H9 (cell line): ENCODE results near the gene CTDNEP1. TPM values are rescaled to one million over a fixed set of nuclear protein-coding genes. Genes with fewer than 3 reads are reported as not detected.

Source experiments
- DNase-seq: peaks from one replicate; pipeline ENCODE4 v3.0.0-alpha.2; 2017
- H2AFZ ChIP-seq: one replicate; pipeline ENCODE4 v1.6.1; 2013; ENCODE audit warnings: mild to moderate bottlenecking, low read length, control low read depth, moderate library complexity
- H2AK5ac ChIP-seq: 2 replicates; pipeline ENCODE4 v1.6.1; 2013; ENCODE audit warnings: low read length, control low read depth, mixed read lengths; ENCODE audit not compliant: insufficient read length
- H2BK120ac ChIP-seq: one replicate; pipeline ENCODE4 v1.6.1; 2013; ENCODE audit warnings: low read depth, mild to moderate bottlenecking, low read length, control low read depth, inconsistent platforms; ENCODE audit not compliant: poor library complexity, severe bottlenecking
- H2BK12ac ChIP-seq: 2 replicates; pipeline ENCODE4 v1.6.1; 2013; ENCODE audit warnings: low read length, control low read depth, mixed read lengths, low read depth; ENCODE audit not compliant: insufficient read length
- H2BK15ac ChIP-seq: 2 replicates; pipeline ENCODE4 v1.6.1; 2013; ENCODE audit warnings: low read depth, low read length, control low read depth
- H2BK20ac ChIP-seq: one replicate; pipeline ENCODE4 v1.6.1; 2013; ENCODE audit warnings: low read depth, mild to moderate bottlenecking, low read length, control low read depth, inconsistent platforms; ENCODE audit not compliant: poor library complexity, severe bottlenecking
- H2BK5ac ChIP-seq: 2 replicates; pipeline ENCODE4 v1.6.1; 2013; ENCODE audit warnings: low read length, control low read depth, mixed read lengths; ENCODE audit not compliant: insufficient read length
- H3K14ac ChIP-seq: 2 replicates; pipeline ENCODE4 v1.6.1; 2013; ENCODE audit warnings: low read length, control low read depth; ENCODE audit not compliant: insufficient read depth
- H3K18ac ChIP-seq: 2 replicates; pipeline ENCODE4 v1.6.1; 2013; ENCODE audit warnings: low read depth, mild to moderate bottlenecking, mixed read lengths, low read length, control low read depth; ENCODE audit not compliant: insufficient read length
- H3K23ac ChIP-seq: 2 replicates; pipeline ENCODE4 v1.6.1; 2013; ENCODE audit warnings: low read length, control low read depth, mixed read lengths, low read depth; ENCODE audit not compliant: insufficient read length
- H3K23me2 ChIP-seq: 2 replicates; pipeline ENCODE4 v1.6.1; 2013; ENCODE audit warnings: low read depth, mild to moderate bottlenecking, mixed read lengths, low read length, control low read depth; ENCODE audit not compliant: insufficient read length, poor library complexity, severe bottlenecking
- H3K27ac ChIP-seq: 2 replicates; pipeline ENCODE4 v1.5.1; 2013; ENCODE audit warnings: low read length, control low read depth, mixed read lengths, low read depth; ENCODE audit not compliant: insufficient read length
- H3K27me3 ChIP-seq: 2 replicates; pipeline ENCODE4 v1.6.1; 2013; ENCODE audit warnings: low read length, control low read depth, inconsistent platforms; ENCODE audit not compliant: insufficient read depth
- H3K4ac ChIP-seq: 2 replicates; pipeline ENCODE4 v1.6.1; 2013; ENCODE audit warnings: low read depth, mild to moderate bottlenecking, control low read depth, inconsistent platforms, low read length, moderate library complexity
- H3K4me1 ChIP-seq: 2 replicates; pipeline ENCODE4 v1.6.1; 2013; ENCODE audit warnings: low read length, control low read depth, inconsistent platforms; ENCODE audit not compliant: insufficient read depth
- H3K4me2 ChIP-seq: 2 replicates; pipeline ENCODE4 v1.6.1; 2013; ENCODE audit warnings: low read length, control low read depth, mixed read lengths; ENCODE audit not compliant: insufficient read length, insufficient read depth
- H3K56ac ChIP-seq: 2 replicates; pipeline ENCODE4 v1.6.1; 2013; ENCODE audit warnings: low read depth, mild to moderate bottlenecking, mixed read lengths, low read length, control low read depth; ENCODE audit not compliant: insufficient read length
- H3K79me1 ChIP-seq: 2 replicates; pipeline ENCODE4 v1.6.1; 2013; ENCODE audit warnings: low read depth, mild to moderate bottlenecking, moderate library complexity, low read length, control low read depth, inconsistent platforms; ENCODE audit not compliant: insufficient read depth, poor library complexity, severe bottlenecking
- H3K79me2 ChIP-seq: 2 replicates; pipeline ENCODE4 v1.6.1; 2013; ENCODE audit warnings: low read length, control low read depth, inconsistent platforms; ENCODE audit not compliant: insufficient read depth
- H3K9ac ChIP-seq: 2 replicates; pipeline ENCODE4 v1.6.1; 2013; ENCODE audit warnings: low read length, control low read depth, mixed read lengths; ENCODE audit not compliant: insufficient read length; ENCODE audit errors: extremely low read depth
- H3K9me3 ChIP-seq: one replicate; pipeline ENCODE4 v1.6.1; 2013; ENCODE audit warnings: low read depth, low read length, inconsistent platforms; ENCODE audit not compliant: control insufficient read depth
- H3T11ph ChIP-seq: one replicate; pipeline ENCODE4 v1.6.1; 2013; ENCODE audit warnings: mild to moderate bottlenecking, low read length, control low read depth, inconsistent platforms
- H4K20me1 ChIP-seq: one replicate; pipeline ENCODE4 v1.6.1; 2013; ENCODE audit not compliant: control insufficient read depth, insufficient read length, insufficient read depth
- H4K5ac ChIP-seq: 2 replicates; pipeline ENCODE4 v1.6.1; 2013; ENCODE audit warnings: low read depth, mild to moderate bottlenecking, mixed read lengths, low read length, control low read depth; ENCODE audit not compliant: insufficient read length
- H4K8ac ChIP-seq: replicated peaks from 2 replicates; pipeline ENCODE4 v1.6.1; 2013; ENCODE audit warnings: low read length, control low read depth, mixed read lengths, low read depth; ENCODE audit not compliant: insufficient read length
- H4K91ac ChIP-seq: 2 replicates; pipeline ENCODE4 v1.6.1; 2013; ENCODE audit warnings: low read depth, mild to moderate bottlenecking, moderate library complexity, mixed read lengths, low read length, control low read depth; ENCODE audit not compliant: insufficient read length
- H3K27ac Mint-ChIP-seq, 3 experiments: 2 replicates in 2 of 3; 3 replicates in 1 of 3; pipeline ENCODE4 v1.8.0; 2020 to 2021; ENCODE audit warnings: mixed read lengths in 3 of 3, mild to moderate bottlenecking in 1 of 3, moderate library complexity in 1 of 3
- H3K27me3 Mint-ChIP-seq: 2 replicates; pipeline ENCODE4 v1.8.0; 2021; ENCODE audit warnings: low read depth, mild to moderate bottlenecking, moderate library complexity, mixed read lengths
- H3K36me3 Mint-ChIP-seq, 3 experiments: 2 replicates in 2 of 3; 3 replicates in 1 of 3; pipeline ENCODE4 v1.8.0; 2020 to 2021; ENCODE audit warnings: low read depth in 3 of 3, mixed read lengths in 3 of 3; ENCODE audit not compliant: insufficient read depth in 1 of 3
- H3K4me1 Mint-ChIP-seq, 2 experiments: 2 replicates each; pipeline ENCODE4 v1.8.0; 2020; ENCODE audit warnings: mixed read lengths in 2 of 2
- H3K4me3 Mint-ChIP-seq, 2 experiments: 2 replicates in 1 of 2; 3 replicates in 1 of 2; pipeline ENCODE4 v1.8.0; 2020 to 2021; ENCODE audit warnings: mild to moderate bottlenecking in 2 of 2, mixed read lengths in 2 of 2, moderate library complexity in 1 of 2
- H3K9me3 Mint-ChIP-seq, 2 experiments: 2 replicates in 1 of 2; 3 replicates in 1 of 2; pipeline ENCODE4 v1.8.0; 2020; ENCODE audit warnings: mild to moderate bottlenecking in 2 of 2, mixed read lengths in 2 of 2, moderate library complexity in 1 of 2
- CTCF ChIP-seq: fragments of 200-600 bp; sonication (generic); conservative IDR thresholded peaks from 3 replicates; pipeline ENCODE4 v1.8.0; 2021; ENCODE audit warnings: antibody characterized with exemption, mild to moderate bottlenecking
- WGBS: extraction: QIAGEN DNeasy Blood & Tissue Kit; methylation state at CpG from one replicate; pipeline ENCODE4 v1.1.7; 2013; ENCODE audit warnings: missing lambda C conversion rate, low lambda C conversion rate, mixed read lengths; ENCODE audit not compliant: insufficient read length; ENCODE audit errors: extremely low coverage; 5-methylcytosine and 5-hydroxymethylcytosine counted together
- total RNA-seq: library from RNA; stranded (reverse); gene quantifications from 2 replicates; pipeline ENCODE4 v1.2.1, GENCODE V29; 2021

Gene CTDNEP1
- total RNA-seq, 1 experiment from 2014 or later, result 134 TPM

GRCh38 chr17:7219812-7220592 is 31.5 kb downstream of the CTDNEP1 start, which contains the start of the genes ACADVL and DLG4:
Gene ACADVL (plus strand): TSS chr17:7219938. CDS start chr17:7219985, 47 bp downstream.
Gene DLG4 (minus strand): TSS chr17:7219836.
- Histone ChIP-seq H3K79me2 (no peaks in the 10 kb centered on the region), H3K9me3 (no peaks in the 10 kb centered on the region), H3K79me1 (no peaks in the 10 kb centered on the region), H2BK12ac (no peak within 1 kb of the TSS), H2BK15ac (no peak within 1 kb of the TSS), H3K18ac (peak within 1 kb of the TSS; percentile 27), H3K23ac (no peak within 1 kb of the TSS), H4K5ac (no peak within 1 kb of the TSS), H2BK20ac (no peak within 1 kb of the TSS), H3K27me3 (no peaks in the 10 kb centered on the region), H3K9ac (peak within 1 kb of the TSS; percentile 52), H3K27ac (no peak within 1 kb of the TSS), H2BK5ac (no peak within 1 kb of the TSS), H3K4me1 (no peaks in the 10 kb centered on the region; the same call in 1 of the 2 replicates), H2AK5ac (no peak within 1 kb of the TSS), H3T11ph (no peak within 1 kb of the TSS), H3K56ac (no peak within 1 kb of the TSS), H2AFZ (no peak within 1 kb of the TSS), H2BK120ac (no peak within 1 kb of the TSS), H3K14ac (peak within 1 kb of the TSS; percentile 46; the same call in 1 of the 2 replicates), H3K4me2 (peak within 1 kb of the TSS; percentile 84), H3K23me2 (peaks cover 21% of the 10 kb centered on the region), H4K91ac (no peak within 1 kb of the TSS), H3K4ac (no peak within 1 kb of the TSS), H4K8ac (no peak within 1 kb of the TSS), H4K20me1 (no peaks in the 10 kb centered on the region)
- DNase-seq, result peak; percentile 90
- no peak for TF ChIP-seq CTCF
- Mint-ChIP-seq H3K27ac (peak within 1 kb of the TSS; percentile 57 to 98 (median 66); a peak in 6 of 7 replicates), H3K27me3 (peaks cover 1% of the 10 kb centered on the region; the same call in 1 of the 2 replicates), H3K4me1 (peaks cover 51 to 52% of the 10 kb centered on the region in 2 experiments), H3K4me3 (peak within 1 kb of the TSS; percentile 95 to 97), H3K36me3 (peaks cover 15 to 46% (median 38%) of the 10 kb centered on the region in 3 experiments; a peak in 6 of 7 replicates), H3K9me3 (no peaks in the 10 kb centered on the region; a peak in 1 of 5 replicates)
- WGBS, result no CpG with 5 or more reads among the region's 63 CpGs
